K562 (cell line): Measurements from ENCODE around the gene USP32. TPM values are rescaled to one million over a fixed set of nuclear protein-coding genes. Genes with fewer than 3 reads are reported as not detected.
"Not testable (repeated sequence)": the region's sequence is repeated elsewhere in the genome, so short reads cannot be mapped to it uniquely, and the experiment has no call there.

Experiments
- ATAC-seq: fragments of 200-7000 bp; cut with Tn5 transposase; 3 replicates; pipeline ENCODE4 v1.9.1; 2020; ENCODE audit warnings: moderate library complexity
- BruUV-seq: library from RNA; stranded (reverse); fragments of 400-500 nt; replicated peaks from 2 replicates; lab custom pipeline; 2021; lab: Mats Ljungman, UMichigan
- CTCF ChIA-PET: fragments of 300-600 bp; formaldehyde crosslinking; extraction: SDS; loops from one replicate; lab custom pipeline; 2021; ENCODE audit warnings: low intra/inter-chr PET ratio; lab: Yijun Ruan, JAX
- POLR2A ChIA-PET: fragments of 300-600, 350-650 bp; sonication (Branson Sonifier 250); formaldehyde crosslinking; extraction: SDS; loops from one replicate; lab custom pipeline; 2021; ENCODE audit warnings: antibody characterized with exemption, inconsistent platforms; lab: Yijun Ruan, JAX
- DNase-seq, 4 experiments: peaks; one replicate each; pipeline versions ENCODE4 v3.0.0 to v3.0.0-alpha.2; 2011 to 2018; ENCODE audit warnings: low spot score in 3 of 4, mixed read lengths in 3 of 4; ENCODE audit errors: extremely low read depth in 1 of 4
- FAIRE-seq: peaks from 2 replicates; lab custom pipeline; 2011; peaks lifted over from hg19 to GRCh38; lab: Jason Lieb, UNC
- H2AFZ ChIP-seq: 2 replicates; pipeline ENCODE4 v1.6.0; 2011; ENCODE audit warnings: low read depth, low read length, control low read depth, inconsistent platforms
- H3K27ac ChIP-seq: fragments of 200-600 bp; 3 replicates; pipeline ENCODE4 v1.8.0; 2011; ENCODE audit warnings: low read depth, mild to moderate bottlenecking, control low read depth, inconsistent platforms, low read length, moderate library complexity, mixed read lengths; ENCODE audit errors: extremely low read depth
- H3K27me3 ChIP-seq, 2 experiments: fragments of 300-600 bp in 1 of 2; 2 replicates in 1 of 2; 3 replicates in 1 of 2; pipeline versions ENCODE4 v1.6.0 to v1.8.0; 2011; ENCODE audit warnings: inconsistent platforms in 2 of 2, low read length in 2 of 2, mild to moderate bottlenecking in 1 of 2, mixed read lengths in 1 of 2, moderate library complexity in 1 of 2; ENCODE audit not compliant: control insufficient read depth in 2 of 2, insufficient read depth in 2 of 2
- H3K36me3 ChIP-seq: fragments of 300-600 bp; 3 replicates; pipeline ENCODE4 v1.8.0; 2011; ENCODE audit warnings: mild to moderate bottlenecking, low read length, inconsistent platforms; ENCODE audit not compliant: control insufficient read depth, insufficient read depth
- H3K4me1 ChIP-seq, 2 experiments: fragments of 200-600 bp in 1 of 2; replicated peaks in 1 of 2; 2 replicates in 1 of 2; 3 replicates in 1 of 2; pipeline versions ENCODE4 v1.5.1 to v1.8.0; 2011; ENCODE audit warnings: inconsistent platforms in 2 of 2, low read length in 2 of 2, mild to moderate bottlenecking in 1 of 2, mixed read lengths in 1 of 2, moderate library complexity in 1 of 2; ENCODE audit not compliant: control insufficient read depth in 2 of 2, insufficient read depth in 2 of 2
- H3K4me2 ChIP-seq: 2 replicates; pipeline ENCODE4 v1.6.1; 2011; ENCODE audit warnings: low read length, control low read depth, inconsistent platforms, mixed read lengths; ENCODE audit not compliant: insufficient read depth
- H3K4me3 ChIP-seq: fragments of 200-600 bp; sonication (generic), shearing (Covaris generic); 2 replicates; pipeline ENCODE4 v1.5.1; 2016; ENCODE audit warnings: control low read depth, inconsistent platforms
- H3K79me2 ChIP-seq: fragments of 200-600 bp; 3 replicates; pipeline ENCODE4 v1.8.0; 2011; ENCODE audit warnings: low read length, inconsistent platforms; ENCODE audit not compliant: control insufficient read depth, insufficient read depth
- H3K9ac ChIP-seq, 2 experiments: 2 replicates each; pipeline versions ENCODE4 v1.6.0 to v1.6.1; 2011; ENCODE audit warnings: low read depth in 2 of 2, low read length in 2 of 2, control low read depth in 1 of 2, inconsistent platforms in 1 of 2, mild to moderate bottlenecking in 1 of 2, mixed read lengths in 1 of 2; ENCODE audit not compliant: insufficient read depth in 1 of 2
- H3K9me1 ChIP-seq: one replicate; pipeline ENCODE4 v1.6.0; 2011; ENCODE audit warnings: inconsistent platforms, mild to moderate bottlenecking, low read length, moderate library complexity; ENCODE audit not compliant: control insufficient read depth, insufficient read depth
- H3K9me3 ChIP-seq: replicated peaks from 2 replicates; pipeline ENCODE4 v1.5.1; 2011; ENCODE audit warnings: low read depth, low read length, inconsistent platforms; ENCODE audit not compliant: control insufficient read depth, insufficient read depth
- H4K20me1 ChIP-seq: replicated peaks from 2 replicates; pipeline ENCODE4 v1.6.1; 2011; ENCODE audit warnings: low read length, inconsistent platforms, mixed read lengths; ENCODE audit not compliant: control insufficient read depth, insufficient read depth
- CBX1 ChIP-seq: sonication (generic); IDR thresholded peaks from 2 replicates; pipeline ENCODE4 v1.6.1; 2016; ENCODE audit warnings: antibody characterized with exemption, low read depth, mild to moderate bottlenecking
- CBX3 ChIP-seq, 2 experiments: IDR thresholded peaks; 1 replicate in 1 of 2; 2 replicates in 1 of 2; pipeline ENCODE4 v1.6.1; 2012; ENCODE audit warnings: inconsistent platforms in 2 of 2, low read length in 2 of 2, borderline replicate concordance in 1 of 2, control low read depth in 1 of 2
- CBX5 ChIP-seq: IDR thresholded peaks from 2 replicates; pipeline ENCODE4 v1.6.1; 2014; ENCODE audit warnings: low read depth, borderline replicate concordance
- TRIM24 ChIP-seq, 2 experiments: fragments of 450-650 bp; IDR thresholded peaks; 2 replicates each; pipeline ENCODE4 v1.6.1; 2016
- TRIM28 ChIP-seq: fragments of 450-650 bp; IDR thresholded peaks from 2 replicates; pipeline ENCODE4 v1.6.1; 2017
- ZFP36 ChIP-seq: fragments of 150-350 bp; IDR thresholded peaks from 2 replicates; pipeline ENCODE4 v1.6.1; 2018; ENCODE audit warnings: low read length, low read depth; ENCODE audit not compliant: partially characterized antibody
- WGBS: fragments of 100-300 bp; shearing (Covaris generic); methylation state at CpG from one replicate; pipeline ENCODE4 v1.1.6; 2016; ENCODE audit warnings: low coverage, mixed read lengths; ENCODE audit not compliant: insufficient coverage; ENCODE audit errors: missing lambda C conversion rate; 5-methylcytosine and 5-hydroxymethylcytosine counted together
- in situ Hi-C: fragments of 300-500 bp; cut with MboI; formaldehyde crosslinking; loops from 4 replicates; pipeline ENCODE4 v1.15.0; 2018; ENCODE audit warnings: inconsistent platforms, mixed read lengths
- intact Hi-C: fragments of 100-400 bp; cut with micrococcal nuclease; formaldehyde crosslinking; loops from 2 replicates; pipeline ENCODE4 v1.14.2; 2022
- polyA plus RNA-seq, 8 experiments: library from polyadenylated mRNA; depleted of rRNA in 4 of 8; stranded (reverse) in 5 of 8; unstranded in 3 of 8; fragments of >200 nt; fragmentation: Nextera tagmentation in 2 of 8; fragmentation: Illumina TruSeq in 1 of 8; extraction: Ambion mirVana in 2 of 8; extraction: Trizol in 1 of 8; gene quantifications; 2 replicates each; pipeline versions ENCODE4 v1.2.1 to v1.2.3, GENCODE V29; 2011 to 2014; ENCODE audit warnings: inconsistent platforms in 1 of 8, missing spikeins in 1 of 8
- total RNA-seq, 7 experiments: library from RNA; depleted of rRNA in 6 of 7; stranded (reverse); fragments of >200 nt in 6 of 7; fragmentation: Illumina TruSeq in 2 of 7; extraction: Trizol in 2 of 7; gene quantifications; 2 replicates each; pipeline versions ENCODE4 v1.2.1 to v1.2.3, GENCODE V29; 2011 to 2021; ENCODE audit warnings: low replicate concordance in 1 of 7
- TF ChIP-seq, protein P1 (sequence below), 3 experiments: fragments of 200-800 bp in 1 of 3; fragments of 250-450 bp in 1 of 3; fragments of 450-650 bp in 1 of 3; sonication (Bioruptor Pico) in 1 of 3; sonication (Bioruptor generic) in 1 of 3; formaldehyde crosslinking in 1 of 3; IDR thresholded peaks; 2 replicates each; pipeline versions ENCODE4 v1.6.1 to v1.8.0; 2016 to 2022; ENCODE audit warnings: mild to moderate bottlenecking in 2 of 3, missing genetic modification characterization in 2 of 3, missing compliant biosample characterization in 1 of 3, moderate library complexity in 1 of 3
- TF ChIP-seq, protein P2 (sequence below): fragments of 450-650 bp; IDR thresholded peaks from 2 replicates; pipeline ENCODE4 v1.6.1; 2018; ENCODE audit warnings: mild to moderate bottlenecking, low read depth; ENCODE audit not compliant: partially characterized antibody

Gene USP32
- total and polyA plus RNA-seq, 9 of the 15 experiments (the other 6 are each of a cell fraction or from before 2014, with no cell fraction given) = 18.0 to 69.3 (median 47.1) TPM

DNA sequence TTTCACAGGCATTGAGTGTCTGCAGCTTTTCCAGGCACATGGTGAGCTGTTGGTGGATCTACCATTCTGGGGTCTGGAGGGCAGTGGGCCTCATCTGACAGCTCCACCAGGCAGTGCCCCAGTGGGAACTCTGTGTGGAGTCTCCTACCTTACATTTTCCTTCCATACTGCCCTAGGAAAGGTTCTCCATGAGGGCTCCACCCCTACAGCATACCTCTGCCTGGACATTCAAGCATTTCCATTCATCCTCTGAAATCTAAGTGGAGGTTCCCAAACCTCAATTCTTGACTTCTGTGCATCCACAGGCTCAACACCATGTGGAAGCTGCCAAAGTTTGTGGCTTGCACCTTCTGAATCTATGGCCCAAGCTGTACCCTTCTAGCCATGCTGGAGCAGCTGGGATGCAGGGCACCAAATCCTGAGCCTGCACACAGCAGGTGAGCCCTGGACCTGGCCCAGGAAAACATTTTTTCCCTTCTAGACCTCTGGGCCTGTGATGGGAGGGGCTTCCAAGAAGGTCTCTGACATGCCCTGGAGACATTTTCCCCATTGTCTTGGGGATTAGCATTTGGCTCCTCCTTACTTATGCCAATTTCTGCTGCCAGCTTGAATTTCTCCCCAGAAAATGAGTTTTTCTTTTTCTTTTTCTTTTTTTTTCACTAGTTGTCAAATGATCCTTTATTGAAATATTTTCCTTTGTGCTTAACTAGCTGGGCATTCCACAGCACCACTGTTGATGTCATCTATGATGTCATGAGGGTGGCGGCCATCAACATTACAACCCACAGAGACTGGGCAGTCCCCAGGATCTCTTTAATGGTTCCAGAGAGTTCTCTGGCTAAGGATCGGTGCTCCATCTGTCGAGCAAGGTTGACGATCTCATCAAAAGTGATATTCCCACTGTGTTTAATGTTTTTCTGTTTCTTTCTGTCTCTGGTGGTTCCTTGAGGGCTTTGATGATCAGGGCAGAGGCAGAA, 41.4 kb upstream of the USP32 start:
- H3K4me3 ChIP-seq, H3K79me2 ChIP-seq, POLR2A ChIA-PET, H3K27ac ChIP-seq, DNase-seq, H3K9me1 ChIP-seq, H2AFZ ChIP-seq, intact Hi-C loops, CTCF ChIA-PET, FAIRE-seq, H3K36me3 ChIP-seq, BruUV-seq, H3K9ac ChIP-seq, H3K9me3 ChIP-seq, H4K20me1 ChIP-seq, ATAC-seq, H3K27me3 ChIP-seq, in situ Hi-C loops, H3K4me2 ChIP-seq, H3K4me1 ChIP-seq: not testable (repeated sequence)
- 43% methylated on average over 3 of the region's 4 CpGs for WGBS
- peak; percentile 64 for TF ChIP-seq ZFP36
- TF ChIP-seq, protein P1, sequence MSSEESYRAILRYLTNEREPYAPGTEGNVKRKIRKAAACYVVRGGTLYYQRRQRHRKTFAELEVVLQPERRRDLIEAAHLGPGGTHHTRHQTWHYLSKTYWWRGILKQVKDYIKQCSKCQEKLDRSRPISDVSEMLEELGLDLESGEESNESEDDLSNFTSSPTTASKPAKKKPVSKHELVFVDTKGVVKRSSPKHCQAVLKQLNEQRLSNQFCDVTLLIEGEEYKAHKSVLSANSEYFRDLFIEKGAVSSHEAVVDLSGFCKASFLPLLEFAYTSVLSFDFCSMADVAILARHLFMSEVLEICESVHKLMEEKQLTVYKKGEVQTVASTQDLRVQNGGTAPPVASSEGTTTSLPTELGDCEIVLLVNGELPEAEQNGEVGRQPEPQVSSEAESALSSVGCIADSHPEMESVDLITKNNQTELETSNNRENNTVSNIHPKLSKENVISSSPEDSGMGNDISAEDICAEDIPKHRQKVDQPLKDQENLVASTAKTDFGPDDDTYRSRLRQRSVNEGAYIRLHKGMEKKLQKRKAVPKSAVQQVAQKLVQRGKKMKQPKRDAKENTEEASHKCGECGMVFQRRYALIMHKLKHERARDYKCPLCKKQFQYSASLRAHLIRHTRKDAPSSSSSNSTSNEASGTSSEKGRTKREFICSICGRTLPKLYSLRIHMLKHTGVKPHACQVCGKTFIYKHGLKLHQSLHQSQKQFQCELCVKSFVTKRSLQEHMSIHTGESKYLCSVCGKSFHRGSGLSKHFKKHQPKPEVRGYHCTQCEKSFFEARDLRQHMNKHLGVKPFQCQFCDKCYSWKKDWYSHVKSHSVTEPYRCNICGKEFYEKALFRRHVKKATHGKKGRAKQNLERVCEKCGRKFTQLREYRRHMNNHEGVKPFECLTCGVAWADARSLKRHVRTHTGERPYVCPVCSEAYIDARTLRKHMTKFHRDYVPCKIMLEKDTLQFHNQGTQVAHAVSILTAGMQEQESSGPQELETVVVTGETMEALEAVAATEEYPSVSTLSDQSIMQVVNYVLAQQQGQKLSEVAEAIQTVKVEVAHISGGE (CRISPR knock-in tag; IDR thresholded peaks at IDR 0.05) = peak in 1 of 3 experiments; percentile 74; a peak in 1 of 6 replicates
- peak; percentile 81; the same call in 1 of the 2 replicates for TF ChIP-seq TRIM28
- TF ChIP-seq CBX1 = peak; percentile 58; the same call in 1 of the 2 replicates
- TF ChIP-seq TRIM24 (IDR thresholded peaks at IDR 0.05) = peak in 1 of 2 experiments; percentile 44; a peak in 1 of 4 replicates
- peak; percentile 94 for TF ChIP-seq CBX5
- TF ChIP-seq CBX3 (IDR thresholded peaks at IDR 0.05; ENCODE audit: borderline replicate concordance in 1 of 2, low read length in 2 of 2) = peak in 1 of 2 experiments; percentile 89; a peak in 1 of 3 replicates
- TF ChIP-seq, protein P2, sequence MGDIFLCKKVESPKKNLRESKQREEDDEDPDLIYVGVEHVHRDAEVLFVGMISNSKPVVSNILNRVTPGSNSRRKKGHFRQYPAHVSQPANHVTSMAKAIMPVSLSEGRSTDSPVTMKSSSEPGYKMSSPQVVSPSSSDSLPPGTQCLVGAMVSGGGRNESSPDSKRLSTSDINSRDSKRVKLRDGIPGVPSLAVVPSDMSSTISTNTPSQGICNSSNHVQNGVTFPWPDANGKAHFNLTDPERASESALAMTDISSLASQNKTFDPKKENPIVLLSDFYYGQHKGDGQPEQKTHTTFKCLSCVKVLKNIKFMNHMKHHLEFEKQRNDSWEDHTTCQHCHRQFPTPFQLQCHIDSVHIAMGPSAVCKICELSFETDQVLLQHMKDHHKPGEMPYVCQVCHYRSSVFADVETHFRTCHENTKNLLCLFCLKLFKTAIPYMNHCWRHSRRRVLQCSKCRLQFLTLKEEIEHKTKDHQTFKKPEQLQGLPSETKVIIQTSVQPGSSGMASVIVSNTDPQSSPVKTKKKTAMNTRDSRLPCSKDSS = peak; percentile 81
